DOHH2 (cell line): ENCODE data around the gene ZBTB49.

Experiments
- H3F3A ChIP-seq: fragments of 200-600 bp; sonication (generic), shearing (Covaris generic); 2 replicates; pipeline ENCODE4 v1.6.0; 2016; ENCODE audit warnings: antibody characterized with exemption, mild to moderate bottlenecking; ENCODE audit not compliant: control insufficient read depth, insufficient read depth
- H3K27ac ChIP-seq: fragments of 200-600 bp; sonication (generic); 2 replicates; pipeline ENCODE4 v1.5.1; 2014; ENCODE audit warnings: low read depth, mild to moderate bottlenecking, low read length, moderate library complexity
- H3K27me3 ChIP-seq: fragments of 200-600 bp; sonication (generic); 2 replicates; pipeline ENCODE4 v1.6.1; 2014; ENCODE audit warnings: mild to moderate bottlenecking, low read length, mixed read lengths; ENCODE audit not compliant: control insufficient read depth
- H3K36me3 ChIP-seq: fragments of 200-600 bp; sonication (generic); 2 replicates; pipeline ENCODE4 v1.6.1; 2014; ENCODE audit warnings: mild to moderate bottlenecking, low read length, moderate library complexity, mixed read lengths; ENCODE audit not compliant: control insufficient read depth
- H3K4me1 ChIP-seq: fragments of 200-600 bp; sonication (generic); 2 replicates; pipeline ENCODE4 v1.6.1; 2014; ENCODE audit warnings: mild to moderate bottlenecking, low read length, mixed read lengths; ENCODE audit not compliant: control insufficient read depth
- H3K4me2 ChIP-seq: fragments of 200-600 bp; sonication (generic); 2 replicates; pipeline ENCODE4 v1.6.0; 2014; ENCODE audit warnings: mild to moderate bottlenecking, low read length, moderate library complexity
- H3K4me3 ChIP-seq: fragments of 200-600 bp; sonication (generic); 2 replicates; pipeline ENCODE4 v1.5.1; 2014; ENCODE audit warnings: mild to moderate bottlenecking, low read length, mixed read lengths
- H3K79me2 ChIP-seq: fragments of 200-600 bp; sonication (generic); 2 replicates; pipeline ENCODE4 v1.6.1; 2014; ENCODE audit warnings: mild to moderate bottlenecking, low read length, mixed read lengths; ENCODE audit not compliant: control insufficient read depth
- H3K9me2 ChIP-seq: fragments of 200-600 bp; sonication (generic); replicated peaks from 2 replicates; pipeline ENCODE4 v1.6.1; 2014; ENCODE audit warnings: mild to moderate bottlenecking, low read length, mixed read lengths; ENCODE audit not compliant: control insufficient read depth
- H3K9me3 ChIP-seq: fragments of 200-600 bp; sonication (generic); 2 replicates; pipeline ENCODE4 v1.6.1; 2014; ENCODE audit warnings: antibody characterized with exemption, low read length, mixed read lengths; ENCODE audit not compliant: control insufficient read depth, insufficient read depth
- H4K20me1 ChIP-seq: fragments of 200-600 bp; sonication (generic); 2 replicates; pipeline ENCODE4 v1.6.0; 2014; ENCODE audit warnings: low read depth, mild to moderate bottlenecking, antibody characterized with exemption, low read length, moderate library complexity; ENCODE audit not compliant: control insufficient read depth, insufficient read depth
- CTCF ChIP-seq: fragments of 200-600 bp; sonication (generic); IDR thresholded peaks from one replicate; pipeline ENCODE4 v1.5.1; 2014; ENCODE audit warnings: antibody characterized with exemption, mild to moderate bottlenecking, low read depth, low read length; ENCODE audit not compliant: poor library complexity, severe bottlenecking
- EZH2phosphoT487 ChIP-seq: fragments of 200-600 bp; sonication (generic); IDR thresholded peaks from 2 replicates; pipeline ENCODE4 v1.6.1; 2017; ENCODE audit warnings: borderline replicate concordance, mild to moderate bottlenecking, antibody characterized with exemption, low read length, moderate library complexity, mixed read lengths

The ZBTB49 gene

GRCh38 chr4:4289597-4289940, 482 bp upstream of the ZBTB49 start:
- Histone ChIP-seq H3K27ac (peak overlapping the region; percentile 27), H3K36me3 (peaks cover 37% of the 10 kb centered on the region), H3K4me2 (peak overlapping the region; percentile 89), H3K4me1 (peaks cover 26% of the 10 kb centered on the region), H3F3A (no peaks in the 10 kb centered on the region), H3K4me3 (peak overlapping the region; percentile 83), H4K20me1 (peaks cover 5% of the 10 kb centered on the region; the same call in 1 of the 2 replicates), H3K27me3 (no peaks in the 10 kb centered on the region), H3K9me2 (no peaks in the 10 kb centered on the region), H3K79me2 (peaks cover 90% of the 10 kb centered on the region), H3K9me3 (no peaks in the 10 kb centered on the region)
- TF ChIP-seq CTCF (no peak), EZH2phosphoT487 (no peak)

GRCh38 chr4:4293279-4293678, 3.2 kb downstream of the ZBTB49 start:
- Histone ChIP-seq H3K79me2 (peaks cover 69% of the 10 kb centered on the region), H3K9me3 (no peaks in the 10 kb centered on the region), H4K20me1 (peaks cover 5% of the 10 kb centered on the region; the same call in 1 of the 2 replicates), H3F3A (no peaks in the 10 kb centered on the region), H3K4me1 (peaks cover 17% of the 10 kb centered on the region), H3K4me2 (no peak overlapping the region), H3K9me2 (no peaks in the 10 kb centered on the region), H3K4me3 (no peak overlapping the region), H3K27me3 (no peaks in the 10 kb centered on the region), H3K27ac (no peak overlapping the region), H3K36me3 (peaks cover 5% of the 10 kb centered on the region)
- TF ChIP-seq CTCF, result no peak
- no peak for TF ChIP-seq EZH2phosphoT487

GRCh38 chr4:4296283-4296846, 6.3 kb downstream of the ZBTB49 start:
- Histone ChIP-seq H3K9me2 (no peaks in the 10 kb centered on the region), H3K9me3 (no peaks in the 10 kb centered on the region), H3F3A (no peaks in the 10 kb centered on the region), H3K27me3 (no peaks in the 10 kb centered on the region), H3K4me2 (no peak overlapping the region), H3K4me3 (no peak overlapping the region), H3K4me1 (peaks cover 2% of the 10 kb centered on the region), H3K27ac (no peak overlapping the region), H3K79me2 (peaks cover 38% of the 10 kb centered on the region), H3K36me3 (no peaks in the 10 kb centered on the region; the same call in 1 of the 2 replicates), H4K20me1 (no peaks in the 10 kb centered on the region)
- no peak for TF ChIP-seq EZH2phosphoT487
- no peak for TF ChIP-seq CTCF

- no peaks in the 10 kb centered on the region for H3K9me3 ChIP-seq
- no peaks in the 10 kb centered on the region for H3K27me3 ChIP-seq
- no peaks in the 10 kb centered on the region for H3K4me1 ChIP-seq
- no peak overlapping the region for H3K27ac ChIP-seq
- 0 out of 2 replicates have a peak, but pooled peaks cover 3% of the 10 kb centered on the region for H3F3A ChIP-seq
- no peak overlapping the region for H3K4me3 ChIP-seq
- H4K20me1 ChIP-seq, result no peaks in the 10 kb centered on the region
- H3K9me2 ChIP-seq, result no peaks in the 10 kb centered on the region
- no peak for TF ChIP-seq EZH2phosphoT487
- TF ChIP-seq CTCF, result no peak
- H3K79me2 ChIP-seq, result peaks cover 16% of the 10 kb centered on the region
- H3K4me2 ChIP-seq, result no peak overlapping the region
- H3K36me3 ChIP-seq, result peaks cover 8% of the 10 kb centered on the region
Measured at GRCh38 chr4:4299006-4299405, 9.0 kb downstream of the ZBTB49 start.
